ENCODE measurements around the gene TMEM164.

DNA sequence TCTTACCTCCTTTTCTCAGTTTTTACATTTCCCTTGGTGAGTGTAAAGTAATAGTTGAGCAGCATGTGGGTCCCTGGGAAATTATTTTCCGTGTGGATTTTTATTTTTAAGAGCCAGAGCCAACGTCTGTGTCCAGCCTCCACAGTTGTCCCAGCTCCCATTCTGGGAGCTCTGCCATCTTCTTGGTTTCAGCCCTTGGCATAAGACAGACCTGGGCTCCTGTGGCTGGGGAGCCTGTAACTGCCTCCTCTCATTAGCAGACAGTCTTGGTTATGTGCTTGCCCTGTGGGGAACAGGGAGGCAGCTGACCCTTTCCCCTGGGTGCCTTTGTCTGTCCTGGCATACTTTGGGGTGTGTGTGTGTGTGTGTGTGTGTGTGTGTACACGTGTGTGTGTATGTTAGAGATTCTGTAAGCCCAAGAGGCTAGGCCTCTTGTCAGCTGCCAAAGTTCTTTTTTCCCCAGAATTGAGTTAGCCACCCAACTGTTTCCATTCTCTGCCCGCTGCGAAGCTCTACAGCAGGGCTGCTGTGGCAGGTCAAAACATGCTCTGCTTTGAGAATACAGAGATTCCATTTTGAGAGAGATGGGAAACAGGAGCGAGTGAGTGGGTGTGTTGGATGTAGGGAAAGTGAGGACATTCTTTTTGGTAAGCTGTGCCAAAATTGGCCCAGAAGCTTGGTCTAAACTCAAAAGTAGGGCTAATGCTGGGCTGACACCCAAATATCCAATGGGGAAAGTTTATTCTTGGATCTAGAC lies 140.7 kb downstream of the TMEM164 start:
- TF ChIP-seq NFYB (IDR thresholded peaks at IDR 0.05; ENCODE audit: insufficient read depth, low read depth, low read length) (no peak), STAT1 (conservative IDR thresholded peaks at IDR 0.05) (no peak), POLR2AphosphoS5 (IDR thresholded peaks at IDR 0.05; ENCODE audit: low read length) (no peak), EP300 (IDR thresholded peaks at IDR 0.05; ENCODE audit: borderline replicate concordance in 1 of 2, control insufficient read depth in 1 of 2, low read depth in 2 of 2, low read length in 2 of 2) (no peak), EGR1 (IDR thresholded peaks at IDR 0.05; ENCODE audit: borderline replicate concordance in 1 of 2, low read depth in 2 of 2, low read length in 2 of 2) (no peak), TAF1 (IDR thresholded peaks at IDR 0.05; ENCODE audit: borderline replicate concordance, low read depth, low read length) (no peak), CTCF (IDR thresholded peaks at IDR 0.05 in 2 of 3, conservative IDR thresholded peaks at IDR 0.05 in 1 of 3; ENCODE audit: control insufficient read depth in 2 of 3, extremely low read depth in 1 of 3, insufficient read depth in 1 of 3, low read depth in 3 of 3, low read length in 3 of 3) (no peak), POLR2A (IDR thresholded peaks at IDR 0.05; ENCODE audit: low read depth, low read length) (no peak), EZH2 (IDR thresholded peaks at IDR 0.05; ENCODE audit: borderline replicate concordance, control insufficient read depth, low read depth, low read length) (no peak), CEBPB (IDR thresholded peaks at IDR 0.05; ENCODE audit: borderline replicate concordance in 1 of 2, low read depth in 2 of 2, low read length in 2 of 2) (no peak), MXI1 (IDR thresholded peaks at IDR 0.05; ENCODE audit: low read depth, low read length) (no peak)
- TF ChIP-seq, protein P1, sequence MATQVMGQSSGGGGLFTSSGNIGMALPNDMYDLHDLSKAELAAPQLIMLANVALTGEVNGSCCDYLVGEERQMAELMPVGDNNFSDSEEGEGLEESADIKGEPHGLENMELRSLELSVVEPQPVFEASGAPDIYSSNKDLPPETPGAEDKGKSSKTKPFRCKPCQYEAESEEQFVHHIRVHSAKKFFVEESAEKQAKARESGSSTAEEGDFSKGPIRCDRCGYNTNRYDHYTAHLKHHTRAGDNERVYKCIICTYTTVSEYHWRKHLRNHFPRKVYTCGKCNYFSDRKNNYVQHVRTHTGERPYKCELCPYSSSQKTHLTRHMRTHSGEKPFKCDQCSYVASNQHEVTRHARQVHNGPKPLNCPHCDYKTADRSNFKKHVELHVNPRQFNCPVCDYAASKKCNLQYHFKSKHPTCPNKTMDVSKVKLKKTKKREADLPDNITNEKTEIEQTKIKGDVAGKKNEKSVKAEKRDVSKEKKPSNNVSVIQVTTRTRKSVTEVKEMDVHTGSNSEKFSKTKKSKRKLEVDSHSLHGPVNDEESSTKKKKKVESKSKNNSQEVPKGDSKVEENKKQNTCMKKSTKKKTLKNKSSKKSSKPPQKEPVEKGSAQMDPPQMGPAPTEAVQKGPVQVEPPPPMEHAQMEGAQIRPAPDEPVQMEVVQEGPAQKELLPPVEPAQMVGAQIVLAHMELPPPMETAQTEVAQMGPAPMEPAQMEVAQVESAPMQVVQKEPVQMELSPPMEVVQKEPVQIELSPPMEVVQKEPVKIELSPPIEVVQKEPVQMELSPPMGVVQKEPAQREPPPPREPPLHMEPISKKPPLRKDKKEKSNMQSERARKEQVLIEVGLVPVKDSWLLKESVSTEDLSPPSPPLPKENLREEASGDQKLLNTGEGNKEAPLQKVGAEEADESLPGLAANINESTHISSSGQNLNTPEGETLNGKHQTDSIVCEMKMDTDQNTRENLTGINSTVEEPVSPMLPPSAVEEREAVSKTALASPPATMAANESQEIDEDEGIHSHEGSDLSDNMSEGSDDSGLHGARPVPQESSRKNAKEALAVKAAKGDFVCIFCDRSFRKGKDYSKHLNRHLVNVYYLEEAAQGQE (IDR thresholded peaks at IDR 0.05; ENCODE audit: low read depth, low read length): no peak

Measured in GM12878 (cell line).